Skin of body (tissue), 2 donors: ENCODE results near the gene ATRAID. TPM values are rescaled to one million over a fixed set of nuclear protein-coding genes. Genes with fewer than 3 reads are reported as not detected.

Experiments
- DNase-seq: peaks from one replicate; lab custom pipeline; 2025; lab: John Stamatoyannopoulos, UW
- total RNA-seq: library from RNA; depleted of rRNA; stranded (reverse); fragments of >200 nt; gene quantifications from one replicate; pipeline ENCODE4 v1.2.3, GENCODE V29; 2014

The ATRAID gene
- total RNA-seq, 1 donor from 2014 or later: 93.8 TPM

DNA sequence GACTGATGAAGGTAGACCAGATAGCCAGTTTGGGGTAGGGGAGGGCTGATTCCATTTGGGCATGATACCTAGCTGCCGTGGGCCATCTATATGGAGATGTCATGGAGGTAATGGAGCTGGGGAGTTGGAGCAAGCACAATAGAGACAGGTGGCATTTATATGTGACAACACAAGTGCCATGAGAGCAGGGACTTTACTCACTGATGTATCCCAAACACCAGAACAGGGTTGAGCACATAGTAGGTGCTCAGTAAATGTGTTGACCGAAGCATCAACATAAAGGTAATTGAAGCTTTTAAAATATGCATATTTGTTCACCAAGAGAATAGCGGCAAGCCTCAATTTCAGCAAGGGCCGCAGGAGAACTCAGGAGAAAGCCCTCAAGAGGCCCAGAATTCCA lies 36.1 kb downstream of the ATRAID start:
- no peak for DNase-seq

DNA sequence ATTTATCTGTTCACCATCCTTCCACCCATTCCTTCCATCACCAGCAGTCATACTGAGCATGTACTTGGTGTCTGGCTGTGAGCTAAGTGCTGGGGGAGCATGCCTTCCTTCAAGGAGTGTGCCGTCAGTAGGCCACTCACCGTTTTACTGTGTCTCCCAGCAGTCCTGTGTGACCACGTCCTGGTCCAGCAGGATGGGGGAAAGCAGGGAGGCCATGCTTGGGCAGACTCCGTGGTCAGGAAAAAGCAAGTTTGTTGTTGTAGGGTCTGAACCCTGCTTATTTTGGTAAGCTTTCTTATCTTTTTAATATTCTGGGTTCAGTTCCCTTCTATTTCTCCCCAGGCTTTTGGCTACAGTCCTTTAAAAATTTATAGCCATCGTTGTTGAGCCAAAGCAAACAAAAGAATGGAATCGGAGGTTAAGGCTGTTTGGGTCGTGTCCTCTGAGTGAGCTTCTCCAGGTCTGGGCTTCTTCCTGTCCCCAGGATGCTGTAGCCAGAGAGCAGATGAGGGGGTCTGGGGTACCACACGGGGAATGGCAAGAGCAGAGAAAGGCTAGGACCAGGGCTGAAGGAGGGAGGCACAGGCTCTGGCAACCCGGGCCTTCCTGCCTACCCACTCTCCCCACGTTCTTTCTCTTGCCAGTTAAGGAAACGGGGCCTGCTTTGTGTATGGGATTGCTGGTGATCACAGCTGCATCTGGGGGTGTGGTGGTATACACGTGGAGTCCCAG lies 37.5 kb downstream of the ATRAID start:
- DNase-seq: no peak

DNA sequence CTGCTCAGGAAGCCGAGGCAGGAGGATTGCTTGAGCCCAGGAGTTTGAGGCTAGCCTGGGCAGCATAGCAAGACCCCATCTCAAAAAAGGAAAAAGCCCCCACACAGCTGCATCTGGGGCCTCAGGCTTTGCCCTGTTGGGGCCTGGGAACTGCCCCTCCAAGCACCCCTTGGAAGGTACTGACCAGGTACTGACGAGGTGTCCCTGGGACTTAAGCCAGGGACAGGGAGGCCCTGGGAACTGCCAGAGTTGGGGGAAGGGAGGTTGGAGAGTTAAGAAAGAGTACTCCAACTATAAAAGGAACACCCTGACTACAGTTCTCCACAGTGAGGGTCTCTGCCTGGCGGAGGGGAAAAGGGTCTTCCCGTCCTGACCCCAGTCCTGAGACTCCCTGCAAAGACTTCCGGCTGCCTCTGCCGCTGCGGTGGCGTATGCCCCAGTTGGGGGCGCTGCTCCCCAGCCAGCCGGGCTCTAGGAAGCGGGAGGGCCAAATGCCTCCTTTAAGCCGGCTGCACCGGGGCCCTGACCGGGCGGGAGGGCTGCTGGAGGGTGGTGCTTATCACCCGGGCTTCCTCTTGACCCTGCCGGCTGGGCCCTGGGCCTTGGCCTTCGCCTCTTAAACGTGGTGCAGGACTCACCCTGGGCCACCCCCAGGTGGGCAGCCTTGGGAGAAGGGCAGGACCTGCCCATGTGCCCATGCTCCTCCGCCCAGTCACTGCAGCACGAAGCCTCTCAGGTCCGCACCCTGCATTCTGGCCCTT lies 38.2 kb downstream of the ATRAID start:
- DNase-seq: no peak

DNA sequence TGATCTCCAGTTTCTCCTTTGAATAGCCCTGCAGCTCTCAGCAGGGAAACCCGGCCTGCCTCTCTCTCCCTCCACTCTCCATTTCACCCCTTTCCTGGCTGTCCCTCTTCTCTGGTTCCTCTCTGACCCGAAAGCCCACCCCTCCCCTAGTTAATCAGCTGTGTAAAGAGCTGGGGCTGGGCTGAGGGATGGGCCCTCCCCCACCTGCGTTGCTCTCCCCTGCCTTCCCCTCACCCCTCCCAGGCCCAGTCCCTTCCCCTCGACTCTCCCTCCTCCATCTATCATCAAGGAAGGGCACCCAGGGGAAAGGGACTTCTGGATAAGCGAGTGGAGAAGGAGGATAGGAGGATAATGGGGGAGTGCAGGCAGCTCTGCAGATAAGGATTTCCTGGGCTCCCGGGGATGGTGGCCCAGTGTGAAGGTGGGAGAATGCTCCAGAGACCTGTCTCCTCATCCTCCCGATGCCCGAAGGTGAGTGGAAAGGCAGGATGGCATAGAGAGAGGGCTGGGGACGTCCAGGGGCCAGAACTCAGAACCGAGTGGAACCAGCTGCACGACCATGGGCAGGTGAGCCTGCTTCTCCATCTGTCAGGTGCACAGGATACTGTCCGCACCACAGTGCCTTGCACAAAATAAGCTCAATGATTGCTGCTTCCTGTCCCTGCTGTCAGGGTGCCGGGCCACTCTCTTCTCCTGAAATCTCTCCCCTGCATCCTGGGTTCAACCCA lies 39.0 kb downstream of the ATRAID start:
- no peak for DNase-seq

DNA sequence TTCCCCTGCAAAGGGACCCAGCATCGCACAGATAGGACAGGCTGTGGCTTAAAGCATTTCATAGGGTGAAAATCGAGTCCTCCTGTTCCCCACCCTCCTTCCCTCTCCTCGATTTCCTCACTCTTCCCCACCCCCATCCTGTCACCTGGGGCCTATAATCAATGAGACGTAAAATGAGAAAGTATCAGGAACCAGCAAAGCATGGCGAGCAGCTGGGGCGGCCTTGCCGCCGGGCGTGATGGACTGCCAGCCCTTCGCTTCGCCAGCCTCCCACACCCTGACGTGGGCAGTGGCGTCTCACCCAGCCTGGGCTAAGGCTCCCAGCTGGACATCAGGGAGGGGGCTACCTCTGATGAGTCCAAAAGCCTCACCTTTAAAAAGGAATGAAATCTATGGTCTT lies 39.9 kb downstream of the ATRAID start:
- DNase-seq: no peak

DNA sequence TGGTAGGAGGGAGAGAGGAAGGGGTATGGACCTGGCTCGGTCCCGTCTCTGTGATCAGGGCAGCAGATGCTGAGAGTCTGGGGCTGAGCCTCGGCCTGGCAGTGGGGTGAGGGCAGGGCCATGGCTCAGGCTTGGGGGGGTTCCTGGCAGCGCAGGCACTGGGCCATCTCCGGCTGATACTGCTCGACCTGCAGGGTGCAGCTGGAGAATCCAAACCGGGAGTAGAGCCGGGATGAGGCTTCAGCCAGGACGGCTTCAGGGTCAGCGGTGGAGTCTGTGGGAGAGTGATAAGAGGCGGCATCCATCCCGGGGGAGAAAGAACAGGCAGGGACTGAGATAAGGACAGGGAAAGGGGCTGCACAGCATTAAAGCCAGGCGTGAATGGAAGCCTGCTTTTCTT lies 43.3 kb downstream of the ATRAID start:
- DNase-seq: no peak

DNA sequence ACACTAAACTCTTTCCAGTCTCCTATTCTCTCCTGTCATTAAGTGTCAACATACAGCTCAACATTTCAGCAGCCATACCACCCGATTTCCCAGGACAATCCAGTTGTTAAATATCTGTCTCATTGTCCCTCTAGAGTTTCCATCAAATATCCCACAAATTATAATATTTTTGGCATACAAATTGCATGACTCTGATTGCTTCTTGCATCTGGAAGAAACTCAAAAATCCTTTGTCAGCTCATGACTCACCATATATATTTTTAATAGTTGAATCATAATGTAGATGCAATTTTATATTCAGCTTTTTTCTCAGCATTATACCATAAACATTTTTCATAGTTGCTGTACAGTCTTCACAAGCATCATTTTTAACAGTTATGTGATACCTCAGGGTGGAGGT lies 43.8 kb downstream of the ATRAID start:
- DNase-seq: no peak

DNA sequence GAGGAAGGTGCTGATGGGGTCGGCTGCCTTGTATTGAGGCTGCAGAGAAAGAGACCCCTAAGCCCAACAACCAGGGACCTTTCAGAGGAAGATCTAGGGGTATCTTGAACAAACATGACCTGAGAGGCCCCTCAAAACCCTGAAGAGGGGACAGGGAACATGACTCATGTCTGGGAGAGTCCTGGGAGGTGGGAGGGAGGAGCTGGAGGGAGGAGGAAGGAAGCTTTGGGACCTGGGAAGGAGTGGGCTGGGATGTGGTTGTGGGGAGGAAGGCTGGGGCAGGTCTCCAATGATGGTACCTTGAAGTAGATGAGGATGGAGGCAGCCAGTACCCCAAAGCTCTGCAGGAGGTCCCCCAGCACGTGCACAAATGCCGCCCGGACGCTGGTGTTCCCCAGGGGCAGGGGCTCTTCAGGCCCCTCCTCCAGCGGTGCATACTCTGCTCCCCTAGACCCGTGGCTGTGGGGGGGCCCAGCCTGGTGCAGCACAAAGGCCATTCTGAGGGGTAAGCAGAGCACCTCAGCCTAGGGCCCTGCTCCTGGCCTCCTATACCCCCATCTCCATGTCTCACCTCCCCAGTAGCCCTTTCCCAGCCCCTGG lies 45.1 kb downstream of the ATRAID start:
- DNase-seq: no peak

DNA sequence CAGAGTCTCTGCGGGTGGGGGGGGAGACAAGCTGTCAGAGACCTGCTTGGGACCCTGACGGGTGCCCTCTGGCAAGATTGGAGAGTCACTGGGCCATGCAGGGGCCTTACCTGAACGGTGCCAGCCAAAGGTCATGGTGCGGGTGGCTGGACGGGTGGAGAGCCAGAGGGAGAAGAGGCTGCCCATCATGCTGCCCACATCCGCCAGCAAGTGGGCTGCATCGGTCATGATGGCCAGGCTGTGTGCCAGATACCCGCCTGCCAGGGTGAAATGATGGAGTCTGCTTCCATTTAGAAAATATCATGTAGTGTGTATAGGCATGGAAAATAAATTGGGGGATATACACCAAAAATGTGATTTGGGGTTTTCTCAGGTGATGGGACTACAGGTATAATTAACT lies 46.2 kb downstream of the ATRAID start:
- DNase-seq: no peak

DNA sequence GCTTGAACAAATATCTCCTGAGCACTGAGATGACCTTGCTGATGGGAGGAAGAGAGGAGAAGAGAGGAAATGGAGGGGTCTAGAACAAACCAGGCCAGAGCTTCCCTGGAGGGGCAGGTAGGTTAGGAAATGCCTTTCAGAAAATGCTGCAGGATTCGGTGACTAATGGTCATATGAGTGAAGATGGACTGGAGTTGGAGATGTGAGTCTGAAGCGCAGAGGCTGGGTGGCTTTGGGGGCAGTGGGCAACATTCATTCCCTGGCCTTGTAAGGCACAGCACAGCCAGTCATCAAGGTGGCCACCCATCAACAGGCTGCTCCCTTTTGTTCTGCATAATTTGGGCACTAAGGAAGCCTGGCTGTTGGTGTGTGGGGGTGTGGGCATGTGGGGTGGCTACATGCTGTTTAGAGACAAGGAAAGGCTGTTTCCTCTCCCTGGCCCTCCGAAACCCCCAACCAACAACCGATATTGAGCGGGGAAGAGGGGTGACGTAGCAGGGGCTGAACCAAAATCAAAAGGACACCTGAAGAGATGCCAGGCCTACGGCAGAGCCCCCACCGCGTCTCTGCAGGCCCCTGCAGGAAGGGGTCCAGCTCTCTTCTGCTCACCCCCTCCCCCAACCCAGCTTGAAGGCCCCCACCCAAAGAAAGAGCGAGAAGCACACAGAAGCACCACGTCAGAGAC lies 49.5 kb downstream of the ATRAID start:
- no peak for DNase-seq

DNA sequence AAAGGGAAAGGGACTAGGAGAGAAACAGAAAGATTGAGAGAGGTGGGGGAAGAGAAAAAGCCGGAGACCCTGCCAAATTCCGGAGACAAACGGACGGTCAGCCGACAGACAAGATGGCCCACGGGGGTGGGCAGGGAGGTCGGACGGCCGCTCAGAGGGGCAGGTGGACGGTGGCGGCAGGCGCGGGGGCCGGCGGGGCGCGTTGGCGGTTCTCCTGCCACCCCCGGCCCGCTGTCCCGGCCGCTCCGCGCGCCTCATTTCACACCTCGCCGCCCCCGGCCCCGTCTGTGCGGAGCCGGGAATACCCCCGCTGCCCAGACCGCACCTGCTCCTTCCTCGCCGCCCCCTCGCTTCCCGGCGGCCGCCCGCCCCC lies 50.1 kb downstream of the ATRAID start:
- no peak for DNase-seq

DNA sequence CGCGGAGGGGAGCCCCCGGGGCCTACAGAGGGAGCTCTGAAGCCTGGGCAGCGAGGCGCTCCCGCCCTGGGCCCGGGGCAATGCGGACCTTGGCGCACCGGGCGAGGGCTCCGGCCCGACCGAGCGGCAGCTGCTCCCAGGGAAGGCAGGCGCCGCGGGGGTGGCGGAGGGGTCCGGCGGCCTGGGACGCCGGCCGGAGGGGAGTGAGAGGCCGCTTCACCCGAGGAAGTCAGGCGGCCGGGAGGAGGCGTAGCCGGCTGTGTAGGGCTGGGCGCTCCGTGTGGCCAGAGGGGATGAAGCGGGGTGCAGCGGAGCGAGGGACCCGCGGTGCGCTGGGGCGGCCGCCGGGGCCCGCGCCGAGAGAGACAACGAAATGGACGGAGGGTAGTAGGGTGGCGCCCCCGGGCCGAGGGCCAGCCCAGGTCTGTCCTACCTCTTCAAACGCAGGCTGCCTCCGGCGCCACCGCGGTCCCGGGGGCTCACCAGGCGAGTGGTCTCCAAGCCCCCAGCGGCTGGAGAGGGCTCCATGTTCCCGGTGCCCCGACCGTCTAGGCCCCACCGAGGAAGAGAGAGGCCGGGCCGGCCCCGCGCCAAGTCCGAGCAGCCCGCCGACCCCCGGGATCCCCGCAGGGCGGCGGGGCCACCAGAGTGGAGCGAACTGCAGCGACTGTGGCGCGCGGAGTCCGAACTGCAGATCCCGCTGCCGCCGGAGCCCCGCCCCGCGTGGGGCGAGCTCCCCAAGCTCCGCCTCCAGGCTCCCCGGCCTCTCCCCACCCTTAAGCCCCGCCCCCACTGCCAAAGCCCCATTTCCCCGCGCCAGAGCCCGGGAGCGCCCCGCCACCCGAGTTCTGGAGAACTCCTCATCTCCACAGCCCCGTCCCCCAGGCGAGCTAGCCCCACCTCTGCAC lies 50.8 kb downstream of the ATRAID start, which contains the start of gene SLC30A3:
Gene SLC30A3, minus strand, starts transcription at position 669 of the 908 bp plus-strand sequence. Its CDS starts 141 bp downstream, at position 528.
- no peak for DNase-seq

DNA sequence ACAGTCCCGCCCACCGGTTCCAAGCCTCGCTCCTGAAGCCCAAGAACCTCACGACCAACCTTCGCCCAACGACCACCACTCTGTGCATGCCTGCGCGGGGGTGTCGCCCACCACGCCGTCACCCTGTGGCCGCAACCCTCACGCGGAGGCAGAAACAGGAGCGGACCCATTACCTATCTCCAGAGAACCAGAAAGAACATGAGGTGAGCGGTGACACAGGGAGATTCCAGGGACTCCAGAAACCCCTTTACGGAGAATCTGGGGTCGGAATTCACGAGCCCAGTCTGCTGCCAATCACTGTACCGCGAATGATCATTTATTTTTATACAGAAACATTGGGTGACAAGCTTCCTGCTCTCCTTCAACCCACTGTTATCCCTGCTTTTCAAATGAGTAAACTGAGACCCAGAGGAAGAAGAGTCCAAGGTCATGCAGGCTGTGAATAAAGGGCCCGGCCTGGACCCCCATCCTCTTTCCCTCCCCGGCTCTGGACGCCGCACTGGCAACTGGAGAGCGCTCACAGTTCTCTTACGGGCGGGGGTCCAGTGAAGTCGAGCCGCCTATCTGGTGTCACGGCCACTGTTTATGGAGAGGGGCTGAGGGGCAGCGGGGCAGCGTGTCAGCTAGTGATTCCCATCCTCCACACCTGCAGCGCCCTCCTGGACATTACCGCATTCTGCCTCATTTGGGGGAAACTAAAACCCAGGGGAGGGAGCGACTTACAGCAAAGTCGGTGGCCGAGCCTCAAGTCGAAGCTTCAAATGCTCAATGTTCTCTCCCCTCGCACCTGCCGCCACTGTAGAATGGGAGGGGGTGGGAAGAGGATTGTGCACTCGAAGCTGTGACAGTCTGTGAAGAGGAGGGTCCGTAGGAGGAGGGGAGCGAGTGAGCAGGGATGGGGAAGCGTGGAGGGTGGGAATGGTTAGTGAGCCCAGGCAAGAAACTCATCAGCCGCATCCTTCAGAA lies 51.7 kb downstream of the ATRAID start:
- DNase-seq: no peak

DNA sequence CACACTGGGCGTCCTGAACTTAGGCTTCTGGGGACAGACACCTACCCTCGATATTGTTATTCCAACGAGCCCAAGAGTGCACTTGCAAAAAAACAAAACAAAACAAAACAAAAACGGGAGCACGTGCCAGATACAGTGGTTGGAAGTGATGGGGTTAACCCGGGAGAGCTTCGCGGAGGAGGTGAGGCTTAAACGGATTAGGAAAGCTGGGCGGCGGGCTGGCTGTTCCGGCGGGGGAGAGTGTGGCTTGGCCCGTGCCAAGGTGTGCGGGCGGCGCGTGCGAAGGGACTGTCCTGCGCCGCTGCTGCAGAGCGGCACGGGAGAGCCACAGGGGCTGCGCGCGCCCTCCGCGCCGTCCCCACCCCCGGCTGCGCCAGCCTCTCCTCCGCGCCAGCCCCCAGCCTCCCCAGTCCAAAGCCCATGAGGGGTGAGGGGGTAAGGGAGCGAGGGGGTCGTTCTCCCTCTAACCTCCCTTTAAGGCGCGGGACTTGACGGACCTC lies 52.5 kb downstream of the ATRAID start:
- no peak for DNase-seq

DNA sequence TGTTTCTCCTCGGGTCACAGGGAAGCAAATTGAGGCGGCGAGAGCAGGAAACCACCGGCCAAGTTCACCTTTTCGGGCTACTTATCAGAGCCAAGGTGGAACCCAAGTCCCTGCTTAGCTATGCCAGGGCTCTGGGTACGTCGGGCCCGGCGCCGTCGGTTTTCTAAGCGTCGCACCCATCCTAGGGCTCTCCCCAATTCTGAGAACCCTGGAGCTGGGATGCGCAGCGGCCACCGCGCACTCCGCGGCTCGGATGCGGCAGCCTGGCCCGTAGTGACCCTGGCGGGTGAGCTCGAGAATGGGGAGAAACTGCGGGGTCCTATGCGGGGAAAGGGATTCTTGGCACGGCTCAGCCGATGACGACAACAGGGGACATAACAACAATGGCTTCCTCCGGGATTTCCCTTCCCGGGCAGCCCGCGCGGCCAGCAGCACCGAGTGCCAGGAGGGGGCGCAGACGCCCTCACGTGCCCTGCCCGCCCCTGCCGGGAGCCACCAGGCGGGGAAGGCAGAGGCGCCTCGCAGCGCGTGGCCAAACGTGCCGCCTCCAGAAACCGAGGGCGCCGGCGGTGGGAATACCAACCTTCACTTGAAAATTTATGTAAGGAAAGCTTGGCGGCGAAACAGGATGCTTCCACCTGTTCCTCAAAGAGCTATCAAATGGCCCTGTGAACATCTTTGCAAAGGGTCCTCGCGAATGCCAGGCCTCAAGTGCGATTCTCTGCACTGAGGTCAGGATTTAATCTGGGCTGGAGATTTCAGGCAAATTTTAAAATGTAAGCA lies 53.1 kb downstream of the ATRAID start:
- no peak for DNase-seq

DNA sequence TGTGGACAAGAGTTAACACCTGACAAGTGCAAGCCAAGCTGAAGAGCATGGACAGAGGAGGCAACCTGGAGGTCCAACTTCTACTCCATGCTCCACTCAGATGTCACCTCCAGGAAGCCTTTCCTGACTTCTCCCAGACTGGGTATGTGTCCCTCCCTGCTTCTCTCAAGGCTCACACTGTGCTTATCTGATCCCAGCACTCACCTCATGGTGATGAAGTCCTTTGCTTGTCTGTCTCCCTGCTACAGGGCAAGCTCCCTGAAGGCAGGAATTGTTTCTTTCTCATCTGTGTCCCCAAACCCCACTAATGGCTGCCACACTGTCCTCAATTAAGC lies 53.7 kb downstream of the ATRAID start:
- no peak for DNase-seq
